ELF-1 (cell line): ENCODE data around the gene DMKN.
A peak's percentile ranks its signal among the peaks of the same experiment; 100 is the strongest.
"Not testable (repeated sequence)": the region's sequence is repeated elsewhere in the genome, so short reads cannot be mapped to it uniquely, and the experiment has no call there.

Experiments used
- DNase-seq: peaks from one replicate; pipeline ENCODE4 v3.0.0-alpha.2; 2016; ENCODE audit warnings: low read depth, low spot score

DMKN gene

DNA sequence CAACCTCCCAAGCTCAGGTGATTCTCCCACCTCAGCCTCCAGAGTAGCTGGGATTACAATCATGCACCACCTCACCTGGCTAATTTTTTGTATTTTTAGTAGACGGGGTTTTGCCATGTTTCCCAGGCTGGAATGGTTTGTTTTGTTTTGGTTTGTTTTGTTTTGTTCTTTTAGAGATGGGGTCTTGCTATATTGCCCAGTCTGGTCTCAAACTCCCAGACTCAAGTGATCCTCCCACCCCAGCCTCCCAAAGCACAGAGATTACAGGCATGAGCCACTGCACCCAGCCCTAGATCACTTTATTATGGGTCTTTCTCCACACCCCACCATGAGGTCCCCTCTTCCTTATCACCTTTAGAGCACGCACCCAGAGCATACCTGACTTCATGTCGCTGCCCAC is 15.2 kb downstream of the DMKN start:
- DNase-seq, result no peak

DNA sequence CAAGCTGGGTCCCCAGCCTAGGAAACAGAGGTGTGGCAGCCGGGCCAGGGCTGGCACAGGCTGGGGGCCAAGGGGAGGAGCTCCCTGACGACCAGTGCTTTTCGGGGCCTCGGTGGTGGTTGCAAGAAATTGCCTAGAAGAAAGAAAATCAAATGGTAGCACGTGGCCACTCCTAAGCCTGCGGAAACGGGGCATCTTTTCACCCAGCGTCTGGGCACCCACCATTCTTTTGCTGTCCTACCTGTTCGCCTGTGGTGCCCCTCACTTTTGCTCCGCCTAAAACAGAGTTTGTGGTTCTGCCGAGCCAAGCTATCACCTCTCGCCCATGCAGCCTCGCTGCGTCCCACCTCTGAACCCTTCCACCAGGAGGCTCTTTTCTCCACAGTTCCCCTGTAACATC is 16.0 kb downstream of the DMKN start:
- no peak for DNase-seq

DNA sequence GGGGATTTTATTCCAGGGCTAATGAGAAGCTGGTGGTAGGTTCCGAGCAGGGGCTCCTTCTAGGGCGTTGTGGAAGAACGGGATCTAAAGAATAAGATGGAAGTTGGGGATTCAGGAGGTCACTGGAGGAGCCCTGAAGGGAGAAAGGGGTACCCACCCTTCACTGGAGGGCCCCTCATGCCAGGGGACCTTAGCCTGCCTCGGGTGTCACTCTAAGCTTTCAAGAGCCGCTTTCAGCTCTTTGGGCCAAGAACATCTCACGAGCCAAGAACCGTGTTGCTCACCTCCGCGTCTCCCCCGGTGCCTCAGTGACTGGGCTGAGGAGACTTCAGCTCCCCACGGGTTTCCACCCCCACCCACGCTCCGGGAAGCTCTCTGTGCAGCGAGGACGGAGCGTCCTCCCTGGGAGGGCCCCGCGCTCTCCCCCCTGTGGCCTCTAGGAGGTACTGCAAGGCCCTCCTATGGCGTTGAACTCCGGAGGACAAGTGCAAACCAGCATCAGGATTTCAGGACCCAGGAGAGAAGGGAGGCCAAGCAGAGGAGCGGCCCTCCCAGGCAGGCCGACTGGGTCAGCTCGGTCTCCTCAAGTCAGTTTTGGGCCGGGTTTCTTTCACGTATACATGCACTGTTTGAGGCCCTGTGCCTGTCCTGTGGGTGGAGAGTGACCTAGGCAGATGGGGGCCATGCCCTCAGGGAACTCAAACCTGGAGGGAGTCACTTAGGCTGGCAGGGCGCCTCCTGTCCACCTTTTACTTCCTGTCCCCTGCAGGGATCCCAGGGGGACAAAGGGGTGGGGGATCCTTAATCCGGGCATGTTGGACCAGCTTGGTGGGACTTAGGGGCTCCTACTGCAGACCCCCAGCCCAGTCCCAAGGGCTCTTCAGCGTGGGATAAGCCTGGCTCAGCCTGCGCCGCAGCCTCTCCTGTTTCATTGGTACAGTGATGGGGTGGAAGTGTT is 18.1 kb downstream of the DMKN start:
- peak; percentile 83 for DNase-seq

DNA sequence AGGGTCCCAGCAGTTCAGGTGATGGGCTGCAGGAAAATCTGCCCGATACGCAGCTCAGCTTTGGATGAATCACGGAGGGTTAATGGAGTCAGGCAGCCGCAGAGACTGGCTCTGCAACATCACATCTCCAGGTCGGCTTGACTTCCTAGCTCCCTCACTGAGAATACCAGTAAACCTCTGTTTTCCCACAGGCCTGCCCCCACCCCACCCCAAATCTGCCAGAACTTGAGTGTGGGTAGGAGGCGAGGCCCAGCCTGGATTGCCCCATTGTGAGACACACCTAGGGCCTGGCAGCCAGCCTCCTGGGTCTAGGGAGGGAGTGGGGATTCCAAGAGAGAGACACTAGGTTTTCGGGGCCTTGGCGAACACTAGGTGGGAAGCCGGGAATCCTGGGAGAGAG is 19.5 kb downstream of the DMKN start:
- no peak for DNase-seq

DNA sequence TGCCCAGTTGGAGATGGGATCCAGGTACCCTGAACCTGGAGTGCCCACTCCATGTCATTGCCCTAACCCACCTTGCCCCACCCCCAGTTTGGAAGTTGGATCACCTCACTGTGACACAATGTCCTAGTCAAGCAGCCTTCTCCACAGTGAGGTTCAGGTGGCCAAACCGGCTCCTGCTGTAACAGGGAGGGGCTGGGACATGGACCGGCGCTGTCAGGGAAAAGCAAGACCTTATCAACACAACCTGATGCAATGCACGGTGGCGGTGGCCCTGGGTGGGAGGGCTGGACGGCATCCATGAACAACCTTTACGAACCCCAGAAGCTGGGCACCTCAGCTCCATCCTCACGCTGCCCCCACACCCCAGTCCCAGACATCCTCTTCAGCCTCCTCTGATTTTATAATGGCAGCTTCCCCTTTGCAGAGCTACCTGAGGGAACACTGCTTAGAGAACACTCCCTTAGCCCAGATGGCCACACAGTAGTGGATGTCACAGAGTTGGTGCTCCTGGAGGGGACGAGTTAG is 21.6 kb downstream of the DMKN start:
- no peak for DNase-seq

DNA sequence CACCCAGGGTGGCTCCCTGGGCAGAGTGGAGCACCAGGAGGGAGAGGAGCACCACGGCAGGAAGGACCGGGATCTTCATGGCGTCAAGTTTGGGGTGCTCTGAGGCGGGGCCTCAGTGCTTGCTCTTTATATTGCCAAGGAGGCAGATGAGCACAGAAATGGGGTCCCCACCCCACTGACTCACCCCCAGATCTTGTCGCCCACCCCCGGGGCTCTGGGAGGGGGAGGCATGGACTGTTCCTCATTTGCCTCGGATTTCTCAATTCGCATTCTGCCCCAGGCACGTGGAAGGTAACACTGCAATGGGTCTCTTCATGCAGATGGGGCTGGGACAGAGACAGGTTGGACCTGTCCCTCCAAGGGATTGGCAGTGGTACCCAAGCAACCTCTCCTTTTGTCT is 23.1 kb downstream of the DMKN start, which contains the start of gene KRTDAP:
Gene KRTDAP (minus strand): TSS at position 101 of the 400 bp plus-strand sequence. CDS start 22 bp downstream, at position 79.
- DNase-seq, result no peak

DNA sequence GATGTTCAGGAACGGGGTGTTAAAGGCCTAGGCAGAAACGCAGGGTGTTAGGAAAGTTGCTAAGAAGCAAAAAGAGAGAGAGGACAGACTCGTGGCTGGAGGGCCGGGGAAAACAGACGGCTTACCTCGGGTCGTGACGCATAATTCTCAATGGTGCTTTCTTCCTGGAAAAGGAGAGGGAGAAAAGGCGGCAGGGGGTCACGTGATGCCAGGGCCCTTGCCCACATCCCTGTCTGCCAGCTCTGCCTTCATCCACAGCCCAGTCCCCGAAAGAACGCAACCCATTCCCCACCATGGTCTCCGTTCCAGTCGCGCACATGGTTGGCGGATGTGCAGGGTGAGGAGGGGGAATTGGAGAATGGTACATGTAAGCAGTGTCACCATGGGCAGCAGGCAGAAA is 24.8 kb downstream of the DMKN start:
- DNase-seq, result no peak

DNA sequence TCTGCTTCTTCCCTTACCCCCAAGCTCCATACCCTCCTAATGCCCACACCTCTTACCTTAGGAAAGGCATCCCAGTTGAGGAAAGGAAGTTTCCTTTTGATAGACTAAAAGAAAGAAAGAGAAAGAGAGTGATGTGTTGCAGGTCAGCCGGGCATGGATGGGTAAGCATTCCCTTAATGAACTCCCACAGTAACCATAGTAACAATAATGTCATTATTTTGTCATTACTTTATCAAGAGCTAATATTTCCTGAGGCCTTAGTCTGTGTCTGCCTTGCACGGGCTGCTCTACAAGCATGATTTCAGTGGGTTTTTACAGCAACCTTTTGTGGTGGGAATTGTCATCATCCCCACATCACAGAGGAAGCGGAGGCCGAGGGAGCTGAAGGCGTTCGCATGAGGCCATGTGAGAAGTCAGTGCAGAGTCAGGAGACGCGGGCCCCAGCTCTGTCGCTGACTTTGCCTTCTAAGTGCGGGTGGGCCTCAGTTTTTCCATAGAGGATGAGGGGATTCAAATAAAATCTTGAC is 25.7 kb downstream of the DMKN start:
- no peak for DNase-seq

DNA sequence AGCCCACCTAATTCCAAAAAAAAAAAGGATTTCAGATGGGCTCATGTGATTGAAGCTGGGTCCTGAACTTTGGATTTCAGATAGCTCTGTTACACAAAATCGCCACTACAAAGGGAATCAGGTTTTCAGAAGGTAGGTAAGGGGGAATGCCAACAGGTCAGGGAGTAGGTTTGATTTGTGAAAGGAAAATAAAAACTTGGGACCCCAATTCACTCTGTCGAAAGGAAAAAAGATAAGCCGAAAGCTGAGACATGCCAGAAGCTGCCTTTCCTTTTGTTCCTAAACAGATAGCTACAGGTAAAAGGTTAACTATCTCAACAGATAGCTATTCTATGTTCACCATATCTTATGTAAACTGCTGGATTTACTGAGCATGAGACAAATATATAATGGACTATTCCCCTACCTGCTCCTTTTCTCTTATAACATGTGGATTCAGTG is 27.2 kb downstream of the DMKN start:
- no peak for DNase-seq

DNA sequence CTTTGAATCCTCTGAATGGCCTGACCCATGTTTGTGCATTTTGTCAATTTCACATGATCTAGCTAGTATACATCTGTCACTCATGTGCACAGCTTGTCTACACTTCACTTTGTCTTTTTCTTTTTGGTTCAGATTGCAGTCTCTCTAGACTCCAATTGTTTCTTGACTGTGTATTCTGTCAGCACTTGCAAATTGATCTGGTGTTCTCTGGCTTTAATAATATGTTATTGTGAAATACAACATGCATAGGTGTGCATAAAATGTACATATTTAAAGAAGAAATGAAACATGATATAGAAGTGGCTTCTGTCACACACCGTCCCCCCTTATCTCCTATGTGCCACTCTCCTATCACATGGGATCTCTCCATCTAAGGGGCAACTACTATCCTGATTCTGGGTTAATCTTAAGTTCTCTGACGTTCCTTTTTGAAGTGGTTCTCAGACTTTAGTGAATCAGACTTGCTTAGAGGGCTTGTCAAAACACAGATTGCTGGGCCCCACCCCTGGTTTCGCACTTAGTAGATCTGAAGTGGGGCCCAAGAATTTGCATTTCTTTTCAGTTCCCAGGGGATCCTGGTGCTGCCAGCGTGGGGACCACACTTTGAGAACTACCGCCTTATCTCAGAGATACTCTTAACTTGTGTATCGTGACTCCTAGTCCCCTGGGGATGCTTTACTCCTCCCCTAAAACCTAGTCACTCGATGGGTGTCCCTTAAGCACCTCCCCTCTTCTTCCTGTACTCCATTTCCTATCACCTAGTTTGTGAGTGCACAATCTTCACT is 29.0 kb downstream of the DMKN start:
- DNase-seq, result no peak

DNA sequence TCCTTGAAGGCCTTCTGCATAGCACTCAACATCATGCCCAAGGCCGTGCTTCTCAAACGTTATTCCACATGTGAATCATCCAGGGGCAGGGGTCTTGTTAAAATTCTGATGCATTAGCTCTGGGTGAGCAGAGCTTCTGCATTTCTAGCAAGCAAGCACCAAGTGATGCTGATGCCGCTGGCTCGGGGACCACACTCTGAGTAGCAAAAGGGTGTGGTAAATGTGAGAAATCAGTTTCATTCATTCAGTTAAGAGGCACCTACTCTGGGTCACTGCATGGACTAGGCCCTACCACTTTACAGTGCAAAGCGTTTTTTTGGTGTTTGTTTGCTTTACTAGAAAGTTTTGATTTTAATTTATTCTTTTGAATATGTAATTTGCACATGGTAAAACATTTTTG is 30.4 kb downstream of the DMKN start:
- no peak for DNase-seq

DNA sequence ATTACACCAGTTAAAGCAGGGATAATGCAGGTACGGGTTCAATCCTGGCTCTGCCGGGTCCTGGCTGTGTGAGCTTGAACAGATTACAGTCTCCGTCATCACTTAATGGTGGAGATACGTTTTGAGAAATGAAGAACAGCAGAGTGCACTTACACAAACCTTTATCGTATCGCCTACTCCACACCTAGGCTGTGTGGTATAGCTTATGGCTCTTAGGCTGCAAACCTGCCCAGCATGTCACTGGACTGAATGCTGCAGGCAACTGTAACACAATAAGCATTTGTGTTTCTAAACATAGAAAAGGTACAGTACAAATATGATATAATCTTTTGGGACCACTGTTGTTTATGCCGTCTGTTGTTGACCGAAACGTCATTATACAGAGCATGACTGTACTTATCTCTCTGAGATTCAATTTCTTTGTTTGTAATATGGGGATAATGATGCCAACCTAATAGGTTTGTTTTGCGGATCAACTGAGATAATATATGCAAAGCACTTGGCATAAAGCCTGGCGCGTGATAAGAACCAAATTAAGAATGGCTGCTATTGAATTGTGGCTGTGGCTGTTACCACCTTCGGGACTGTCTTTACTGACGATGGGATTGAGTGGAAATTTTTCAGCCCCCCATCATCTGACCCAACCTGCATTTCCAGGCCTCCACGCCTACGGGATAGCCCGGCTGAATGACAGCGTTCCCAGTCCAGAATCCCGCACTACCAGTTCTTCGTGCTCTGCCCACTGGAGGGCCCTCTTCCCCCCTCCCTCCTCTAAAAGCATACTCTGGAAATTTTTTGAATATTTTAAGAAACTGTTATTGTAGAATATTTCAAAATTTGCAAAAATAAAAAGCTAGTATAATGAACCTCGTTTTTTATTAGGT is 34.4 kb downstream of the DMKN start:
- DNase-seq, result peak; percentile 38

DNA sequence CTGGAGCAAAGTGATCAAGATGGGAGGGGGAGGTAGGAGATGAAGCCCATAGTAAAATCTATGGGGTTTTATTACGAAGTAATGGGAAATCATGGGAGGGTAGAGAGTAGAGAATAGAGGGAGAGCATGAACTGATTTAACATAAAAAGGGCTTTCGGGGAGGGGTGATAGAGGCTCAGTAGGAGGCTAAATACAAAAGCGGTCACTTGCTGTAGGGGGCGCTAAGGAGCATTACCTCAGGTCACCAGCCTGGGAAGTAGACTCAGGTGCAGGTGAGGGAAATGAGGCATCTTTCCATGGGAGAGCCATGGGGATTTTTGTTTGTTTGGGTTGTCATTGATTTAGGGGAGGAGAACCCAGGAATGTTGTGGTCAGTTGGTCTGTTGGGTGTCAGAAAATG is 37.3 kb downstream of the DMKN start:
- DNase-seq, result peak; percentile 30

DNA sequence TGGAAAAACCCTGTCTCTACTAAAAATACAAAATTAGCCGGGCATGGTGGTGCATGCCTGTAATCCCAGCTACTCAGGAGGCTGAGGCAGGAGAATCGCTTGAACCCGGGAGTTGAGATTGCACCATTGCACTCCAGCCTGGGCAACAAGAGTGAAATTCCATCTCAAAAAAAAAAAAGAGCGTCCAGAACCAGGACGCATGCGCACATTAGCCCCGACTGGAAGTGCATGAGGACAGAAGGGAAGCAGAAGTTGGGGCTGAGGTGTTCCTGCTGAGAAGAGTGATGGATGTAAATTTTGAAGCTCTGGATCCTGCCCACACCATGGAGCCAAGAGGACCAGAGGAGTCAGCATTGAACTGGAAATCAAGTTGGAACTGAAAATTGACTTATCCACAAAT is 38.9 kb downstream of the DMKN start:
- DNase-seq, result not testable (repeated sequence)

DNA sequence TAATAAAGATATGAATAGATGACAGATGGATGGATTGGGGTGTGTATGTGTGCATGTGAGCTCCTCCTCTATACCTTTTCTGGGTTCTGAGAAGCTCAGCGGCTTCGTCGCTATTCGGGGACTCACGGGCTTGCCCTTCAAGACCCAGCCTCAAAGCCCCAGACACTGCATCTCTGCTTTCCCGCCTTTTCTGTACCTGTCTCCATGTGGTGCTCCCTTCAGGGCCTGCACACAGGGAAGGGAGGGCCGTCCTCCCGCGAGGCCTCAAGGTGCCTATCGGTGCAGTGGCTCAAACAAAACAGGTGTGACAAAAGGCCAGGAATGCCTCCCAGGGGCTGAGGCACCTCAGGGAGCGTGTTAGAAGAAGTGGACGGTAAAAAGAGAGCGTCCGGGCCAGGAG is 39.3 kb downstream of the DMKN start:
- no peak for DNase-seq

DNA sequence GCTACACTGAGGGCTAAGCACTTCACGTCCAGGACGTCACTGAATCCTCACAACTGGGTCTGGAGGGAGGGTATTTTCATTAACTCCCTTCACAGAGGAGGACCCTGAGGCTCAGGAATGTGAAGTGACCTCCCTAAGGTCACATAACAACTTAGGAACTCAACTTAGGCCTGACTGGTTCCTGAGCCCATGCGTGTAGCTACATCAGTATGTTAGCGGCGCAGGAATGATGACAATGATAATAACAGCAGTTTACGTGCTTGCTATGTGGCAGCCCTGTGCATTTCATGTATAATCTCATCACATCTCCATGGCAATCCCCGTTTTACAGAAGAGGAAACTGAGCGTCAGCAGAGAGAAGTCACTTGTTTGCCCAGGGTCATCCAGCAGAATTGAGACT is 41.5 kb downstream of the DMKN start:
- peak; percentile 40 for DNase-seq

DNA sequence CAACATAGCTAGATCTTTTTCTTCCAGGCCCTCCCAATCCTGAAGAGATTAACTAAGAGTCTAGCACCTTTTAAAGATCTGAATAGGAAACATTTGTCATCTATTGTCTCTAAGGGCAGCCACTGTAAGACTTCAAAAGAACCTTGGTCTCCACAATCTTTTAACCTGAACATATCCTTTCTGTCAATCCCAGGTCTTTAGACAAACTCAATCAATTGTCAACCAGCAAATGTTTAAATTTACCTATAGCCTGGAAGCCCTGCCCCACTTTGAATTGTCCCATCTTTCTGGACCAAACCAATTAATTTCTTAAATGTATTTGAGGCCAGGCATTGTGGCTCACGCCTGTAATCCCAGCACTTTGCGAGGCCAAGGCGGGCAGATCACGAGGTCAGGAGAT is 42.4 kb downstream of the DMKN start:
- DNase-seq, result not testable (repeated sequence)

DNA sequence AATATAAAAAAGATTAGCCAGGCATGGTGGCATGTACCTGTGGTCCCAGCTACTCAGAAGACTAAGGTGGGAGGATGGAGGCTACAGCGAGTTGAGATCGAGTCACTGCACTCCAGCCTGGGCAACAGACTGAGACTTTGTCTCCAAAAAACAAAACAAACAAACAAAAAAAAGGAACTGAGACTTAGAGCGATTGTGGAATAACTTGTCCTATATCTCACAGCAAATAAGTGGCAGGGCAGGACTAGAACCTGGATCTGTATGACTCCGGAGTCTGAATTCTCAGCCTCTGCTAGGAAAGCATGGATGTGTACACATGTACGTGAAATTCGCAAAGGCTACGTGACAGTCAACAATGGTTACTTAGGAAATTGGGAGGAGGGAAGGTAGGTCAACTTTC is 43.3 kb downstream of the DMKN start:
- no peak for DNase-seq

DNA sequence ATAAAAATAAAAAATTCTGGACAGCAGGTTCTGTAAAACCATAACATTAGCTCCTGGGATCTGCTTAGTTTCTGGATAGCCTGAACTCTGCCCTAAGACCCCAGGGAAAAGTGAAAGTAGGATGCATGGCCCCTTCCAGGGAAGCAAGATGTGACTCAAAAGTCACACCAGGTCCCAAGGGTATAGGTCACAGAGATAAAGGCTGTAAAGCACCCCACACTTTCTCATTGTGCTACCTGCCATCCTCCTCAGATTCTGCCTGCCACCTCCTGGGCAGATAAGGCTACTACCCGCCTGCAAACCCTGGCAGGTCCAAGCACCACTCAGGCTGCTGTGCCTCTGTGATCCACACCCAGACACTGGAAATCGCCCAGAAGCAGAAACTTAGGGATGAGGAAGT is 44.8 kb downstream of the DMKN start:
- DNase-seq, result peak; percentile 51

DNA sequence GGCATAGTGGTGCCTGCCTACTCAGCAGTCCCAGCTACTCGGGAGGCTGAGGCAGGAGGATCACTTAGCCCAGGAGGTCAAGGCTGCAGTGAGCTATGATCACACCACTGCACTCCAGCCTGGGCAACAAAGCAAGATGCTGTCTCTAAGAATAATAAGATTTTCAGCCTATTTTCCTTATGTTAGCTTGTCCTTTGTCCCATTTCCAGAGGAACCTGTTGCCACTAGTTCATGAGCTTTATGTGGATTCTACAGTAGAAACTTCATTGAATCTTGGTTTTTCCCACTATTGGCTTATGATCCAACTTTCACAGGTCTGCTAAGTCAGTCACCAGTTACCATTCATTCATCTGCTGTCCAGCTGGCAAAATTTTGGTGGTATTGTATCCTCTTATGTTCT is 47.2 kb downstream of the DMKN start:
- no peak for DNase-seq

DNA sequence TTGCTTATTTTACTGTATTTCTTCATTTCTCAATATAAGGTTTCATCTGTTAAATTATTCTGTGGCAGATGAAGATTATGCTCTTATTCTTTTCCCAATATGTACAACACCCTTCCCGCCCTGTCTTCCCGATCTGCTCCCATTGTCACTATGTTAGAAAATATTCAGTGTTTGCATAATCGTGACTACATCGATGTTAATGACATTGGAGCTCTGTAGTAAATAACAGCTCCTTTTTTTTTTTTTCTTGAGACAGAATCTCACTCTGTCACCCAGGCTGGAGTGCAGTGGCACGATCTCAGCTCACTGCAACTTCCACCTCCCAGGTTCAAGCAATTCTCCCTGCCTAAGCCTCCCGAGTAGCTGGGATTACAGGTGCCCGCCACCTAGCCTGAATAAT is 50.5 kb downstream of the DMKN start:
- DNase-seq, result not testable (repeated sequence)
